ENCODE results near the gene AUTS2.

DNA sequence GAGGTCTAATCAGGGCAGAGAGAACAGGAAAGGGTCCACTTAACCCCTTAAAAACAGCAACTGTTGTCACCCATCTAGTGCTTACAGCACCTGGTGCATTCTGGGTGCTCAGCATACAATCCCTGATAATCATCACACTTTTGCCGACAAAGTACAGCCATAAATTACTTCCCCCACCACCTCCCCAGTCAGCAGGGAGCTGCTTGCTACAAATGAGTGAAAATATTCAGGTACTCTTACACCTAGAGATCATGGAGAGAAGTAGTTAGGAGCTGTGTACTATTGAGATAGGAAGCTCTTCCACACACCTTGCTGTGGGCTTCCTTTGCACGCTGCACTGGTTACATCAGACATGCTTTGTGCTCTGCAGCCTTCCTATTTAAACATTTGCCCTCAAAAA lies 810.2 kb downstream of the AUTS2 start:
- no peak for TF ChIP-seq GATA2 (IDR thresholded peaks at IDR 0.05; ENCODE audit: low read depth, low read length)
- TF ChIP-seq GATA3 (IDR thresholded peaks at IDR 0.05; ENCODE audit: low read depth, low read length): no peak
